GM18519 (cell line): Measurements from ENCODE around the gene IQCK.
"Not testable (repeated sequence)": the region's sequence is repeated elsewhere in the genome, so short reads cannot be mapped to it uniquely, and the experiment has no call there.

Experiments
- ATAC-seq: cut with Tn5 transposase; IDR thresholded peaks from one replicate; pipeline ENCODE4 v1.9.1; 2021; ENCODE audit warnings: mild to moderate bottlenecking, moderate library complexity; ENCODE audit not compliant: unreplicated experiment, low FRiP score

IQCK gene

GRCh38 chr16:19715566-19715965 is 2.5 kb upstream of the IQCK start:
- no peak for ATAC-seq

- no peak for ATAC-seq
Observed at GRCh38 chr16:19716183-19716582, 1.9 kb upstream of the IQCK start.

- not testable (repeated sequence) for ATAC-seq
Observed at GRCh38 chr16:19716728-19717127, 1.3 kb upstream of the IQCK start.

- ATAC-seq: no peak
Observed at GRCh38 chr16:19717314-19717713, 757 bp upstream of the IQCK start.

GRCh38 chr16:19718624-19718965 is 524 bp downstream of the IQCK start:
- no peak for ATAC-seq

GRCh38 chr16:19722269-19722952 is 4.3 kb downstream of the IQCK start:
- ATAC-seq: no peak

GRCh38 chr16:19722981-19723380 is 4.9 kb downstream of the IQCK start:
- ATAC-seq: no peak

GRCh38 chr16:19728636-19728965 is 10.5 kb downstream of the IQCK start:
- ATAC-seq: no peak

GRCh38 chr16:19733551-19733950 is 15.5 kb downstream of the IQCK start:
- no peak for ATAC-seq

GRCh38 chr16:19735074-19735867 is 17.2 kb downstream of the IQCK start:
- ATAC-seq: no peak

GRCh38 chr16:19737306-19738038 is 19.4 kb downstream of the IQCK start:
- no peak for ATAC-seq

- ATAC-seq: no peak
Observed at GRCh38 chr16:19741354-19741753, 23.3 kb downstream of the IQCK start.

GRCh38 chr16:19743816-19744159 is 25.7 kb downstream of the IQCK start:
- no peak for ATAC-seq

GRCh38 chr16:19744670-19745069 is 26.6 kb downstream of the IQCK start:
- no peak for ATAC-seq

GRCh38 chr16:19745286-19746010 is 27.4 kb downstream of the IQCK start:
- ATAC-seq: no peak

GRCh38 chr16:19746561-19746960 is 28.5 kb downstream of the IQCK start:
- ATAC-seq: no peak

GRCh38 chr16:19748389-19749168 is 30.5 kb downstream of the IQCK start:
- ATAC-seq: no peak

GRCh38 chr16:19749571-19750080 is 31.6 kb downstream of the IQCK start:
- ATAC-seq: no peak

GRCh38 chr16:19751478-19752385 is 33.7 kb downstream of the IQCK start:
- no peak for ATAC-seq
